ENCODE measurements around the gene KCMF1.

Gene KCMF1

GRCh38 chr2:85019121-85019520 lies 48.2 kb downstream of the KCMF1 start:
- peaks cover 53% of the 10 kb centered on the region for H3K4me1 Mint-ChIP-seq
- no peak overlapping the region for H3K27ac Mint-ChIP-seq
- no peak overlapping the region for H3K4me3 Mint-ChIP-seq
- DNase-seq (ENCODE audit: low spot score in 2 of 2) (no peak), ATAC-seq (peak; percentile 76)
- no peaks in the 10 kb centered on the region for H3K9me3 Mint-ChIP-seq
- H3K36me3 Mint-ChIP-seq, result peaks cover 54% of the 10 kb centered on the region

- Mint-ChIP-seq H3K4me3 (no peak overlapping the region), H3K36me3 (peaks cover 58% of the 10 kb centered on the region), H3K4me1 (peaks cover 44% of the 10 kb centered on the region), H3K9me3 (no peaks in the 10 kb centered on the region), H3K27ac (no peak overlapping the region)
- ATAC-seq (no peak), DNase-seq (ENCODE audit: low spot score in 2 of 2) (no peak)
Observed at GRCh38 chr2:85022232-85022631, 51.3 kb downstream of the KCMF1 start.

- Mint-ChIP-seq H3K4me3 (no peak overlapping the region), H3K36me3 (peaks cover 80% of the 10 kb centered on the region), H3K9me3 (no peaks in the 10 kb centered on the region), H3K4me1 (peaks cover 32% of the 10 kb centered on the region), H3K27ac (no peak overlapping the region)
- ATAC-seq, result no peak
- DNase-seq (ENCODE audit: low spot score in 2 of 2), result no peak
Observed at GRCh38 chr2:85024372-85025047, 53.5 kb downstream of the KCMF1 start.

- H3K36me3 Mint-ChIP-seq, result peaks cover 100% of the 10 kb centered on the region
- H3K9me3 Mint-ChIP-seq, result no peaks in the 10 kb centered on the region
- DNase-seq (ENCODE audit: low spot score in 2 of 2) (no peak), ATAC-seq (no peak)
- peaks cover 4% of the 10 kb centered on the region for H3K4me1 Mint-ChIP-seq
- no peak overlapping the region for H3K27ac Mint-ChIP-seq
- H3K4me3 Mint-ChIP-seq, result no peak overlapping the region
Observed at GRCh38 chr2:85032621-85033020, 61.7 kb downstream of the KCMF1 start.

- Mint-ChIP-seq H3K4me3 (no peak overlapping the region), H3K36me3 (peaks cover 100% of the 10 kb centered on the region), H3K9me3 (no peaks in the 10 kb centered on the region), H3K27ac (no peak overlapping the region), H3K4me1 (peaks cover 4% of the 10 kb centered on the region)
- no peak for ATAC-seq
- DNase-seq (ENCODE audit: low spot score in 2 of 2), result no peak
Observed at GRCh38 chr2:85033388-85033787, 62.4 kb downstream of the KCMF1 start.

GRCh38 chr2:85034158-85034557 lies 63.2 kb downstream of the KCMF1 start:
- Mint-ChIP-seq H3K4me3 (no peak overlapping the region), H3K36me3 (peaks cover 97% of the 10 kb centered on the region), H3K4me1 (peaks cover 4% of the 10 kb centered on the region), H3K27ac (no peak overlapping the region), H3K9me3 (no peaks in the 10 kb centered on the region)
- no peak for DNase-seq (ENCODE audit: low spot score in 2 of 2)
- ATAC-seq, result no peak

GRCh38 chr2:85037622-85038021 lies 66.7 kb downstream of the KCMF1 start:
- Mint-ChIP-seq H3K4me3 (no peak overlapping the region), H3K27ac (peak overlapping the region; percentile 48), H3K4me1 (peaks cover 15% of the 10 kb centered on the region), H3K9me3 (no peaks in the 10 kb centered on the region), H3K36me3 (peaks cover 97% of the 10 kb centered on the region)
- DNase-seq (ENCODE audit: low spot score in 2 of 2) (no peak), ATAC-seq (no peak)

- DNase-seq (ENCODE audit: low spot score in 2 of 2), result no peak
- peaks cover 16% of the 10 kb centered on the region for H3K4me1 Mint-ChIP-seq
- H3K9me3 Mint-ChIP-seq, result no peaks in the 10 kb centered on the region
- H3K4me3 Mint-ChIP-seq, result no peak overlapping the region
- no peak for ATAC-seq
- H3K27ac Mint-ChIP-seq, result peak overlapping the region; percentile 49
- H3K36me3 Mint-ChIP-seq, result peaks cover 97% of the 10 kb centered on the region
Observed at GRCh38 chr2:85042330-85042729, 71.4 kb downstream of the KCMF1 start.

GRCh38 chr2:85048534-85048933 lies 77.6 kb downstream of the KCMF1 start:
- H3K36me3 Mint-ChIP-seq, result peaks cover 100% of the 10 kb centered on the region
- ATAC-seq, result no peak
- no peak overlapping the region for H3K4me3 Mint-ChIP-seq
- H3K27ac Mint-ChIP-seq, result no peak overlapping the region
- no peaks in the 10 kb centered on the region for H3K9me3 Mint-ChIP-seq
- no peak for DNase-seq (ENCODE audit: low spot score in 2 of 2)
- no peaks in the 10 kb centered on the region for H3K4me1 Mint-ChIP-seq

- DNase-seq (ENCODE audit: low spot score in 2 of 2), result no peak
- H3K27ac Mint-ChIP-seq, result no peak overlapping the region
Observed at GRCh38 chr2:85049236-85049635, 78.3 kb downstream of the KCMF1 start.

GRCh38 chr2:85053802-85054201 lies 82.8 kb downstream of the KCMF1 start:
- Mint-ChIP-seq H3K27ac (peak overlapping the region; percentile 60), H3K9me3 (no peaks in the 10 kb centered on the region), H3K36me3 (peaks cover 70% of the 10 kb centered on the region), H3K4me1 (peaks cover 8% of the 10 kb centered on the region), H3K4me3 (no peak overlapping the region)
- ATAC-seq (no peak), DNase-seq (ENCODE audit: low spot score in 2 of 2) (no peak)

More at GRCh38 chr2:85049236-85049635, 78.3 kb downstream of the KCMF1 start:
- Mint-ChIP-seq H3K4me1 (no peaks in the 10 kb centered on the region), H3K9me3 (no peaks in the 10 kb centered on the region), H3K4me3 (no peak overlapping the region), H3K36me3 (peaks cover 100% of the 10 kb centered on the region)
- ATAC-seq, result no peak

GRCh38 chr2:85057226-85057962 lies 86.4 kb downstream of the KCMF1 start:
- no peak for DNase-seq (ENCODE audit: low spot score in 2 of 2)
- no peak overlapping the region for H3K27ac Mint-ChIP-seq
- ATAC-seq, result no peak
- H3K9me3 Mint-ChIP-seq, result no peaks in the 10 kb centered on the region
- no peak overlapping the region for H3K4me3 Mint-ChIP-seq
- peaks cover 8% of the 10 kb centered on the region for H3K4me1 Mint-ChIP-seq
- H3K36me3 Mint-ChIP-seq, result peaks cover 34% of the 10 kb centered on the region

- Mint-ChIP-seq H3K9me3 (no peaks in the 10 kb centered on the region), H3K4me1 (peaks cover under 1% of the 10 kb centered on the region), H3K4me3 (no peak overlapping the region), H3K27ac (no peak overlapping the region), H3K36me3 (no peaks in the 10 kb centered on the region)
- DNase-seq (ENCODE audit: low spot score in 2 of 2) (no peak), ATAC-seq (no peak)
Observed at GRCh38 chr2:85061896-85062295, 90.9 kb downstream of the KCMF1 start.

- ATAC-seq, result no peak
- no peak overlapping the region for H3K27ac Mint-ChIP-seq
- H3K9me3 Mint-ChIP-seq, result no peaks in the 10 kb centered on the region
- H3K4me3 Mint-ChIP-seq, result no peak overlapping the region
- no peak for DNase-seq (ENCODE audit: low spot score in 2 of 2)
- H3K36me3 Mint-ChIP-seq, result no peaks in the 10 kb centered on the region
- H3K4me1 Mint-ChIP-seq, result no peaks in the 10 kb centered on the region
Observed at GRCh38 chr2:85062565-85062964, 91.6 kb downstream of the KCMF1 start.

- ATAC-seq, result no peak
- Mint-ChIP-seq H3K36me3 (no peaks in the 10 kb centered on the region), H3K4me1 (no peaks in the 10 kb centered on the region)
Observed at GRCh38 chr2:85063981-85064599, 93.1 kb downstream of the KCMF1 start.

More at GRCh38 chr2:85063981-85064599, 93.1 kb downstream of the KCMF1 start:
- Mint-ChIP-seq H3K27ac (no peak overlapping the region), H3K4me3 (no peak overlapping the region), H3K9me3 (no peaks in the 10 kb centered on the region)
- DNase-seq (ENCODE audit: low spot score in 2 of 2), result no peak

Data from stimulated activated effector memory CD8-positive, alpha-beta T cell treated with anti-CD3 and anti-CD28 coated beads, Interleukin-12 subunit alpha, Interleukin-12 subunit beta, amount 100 ng/mL, for 72 hours (primary cell).